Common myeloid progenitor, CD34-positive (primary cell): Measurements from ENCODE around the gene PILRB. TPM values are rescaled to one million over a fixed set of nuclear protein-coding genes. Genes with fewer than 3 reads are reported as not detected.
"Not testable (repeated sequence)": the region's sequence is repeated elsewhere in the genome, so short reads cannot be mapped to it uniquely, and the experiment has no call there.

ENCODE experiments used
- CTCF ChIA-PET: fragments of 350-600 bp; sonication (Branson Sonifier 250); formaldehyde crosslinking; loops from one replicate; lab custom pipeline; 2021; ENCODE audit warnings: antibody characterized with exemption; lab: Charles Lee
- POLR2A ChIA-PET: fragments of 350-600 bp; sonication (Branson Sonifier 250); formaldehyde crosslinking; loops from one replicate; lab custom pipeline; 2021; ENCODE audit warnings: antibody characterized with exemption; lab: Charles Lee
- DNase-seq, 3 donors: peaks; one replicate each; pipeline versions ENCODE4 v3.0.0 to v3.0.0-alpha.2; 2013
- H3K27ac ChIP-seq, 2 experiments: 1 replicate in 1 of 2; 2 replicates in 1 of 2; pipeline ENCODE4 v1.7.0; 2013; ENCODE audit warnings: inconsistent platforms in 2 of 2, low read length in 2 of 2, mild to moderate bottlenecking in 2 of 2, low read depth in 1 of 2, moderate library complexity in 1 of 2; ENCODE audit not compliant: severe bottlenecking in 2 of 2, insufficient read depth in 1 of 2, poor library complexity in 1 of 2
- H3K27me3 ChIP-seq, 5 experiments: replicated peaks in 2 of 5; 1 replicate in 3 of 5; 2 replicates in 2 of 5; pipeline versions ENCODE4 v1.6.1 to v1.7.0; 2013; ENCODE audit warnings: low read length in 4 of 5, mild to moderate bottlenecking in 2 of 5, moderate library complexity in 2 of 5, inconsistent platforms in 1 of 5; ENCODE audit not compliant: insufficient read depth in 5 of 5, control insufficient read depth in 4 of 5
- H3K36me3 ChIP-seq, 4 experiments: 1 replicate in 2 of 4; 2 replicates in 2 of 4; pipeline versions ENCODE4 v1.6.1 to v1.7.0; 2013; ENCODE audit warnings: low read length in 3 of 4, control low read depth in 1 of 4, mild to moderate bottlenecking in 1 of 4; ENCODE audit not compliant: control insufficient read depth in 4 of 4, insufficient read depth in 4 of 4
- H3K4me1 ChIP-seq, 4 experiments: 1 replicate in 3 of 4; 2 replicates in 1 of 4; pipeline versions ENCODE4 v1.6.1 to v1.7.1; 2013; ENCODE audit warnings: low read length in 3 of 4, mild to moderate bottlenecking in 3 of 4, control low read depth in 1 of 4, inconsistent platforms in 1 of 4, moderate library complexity in 1 of 4; ENCODE audit not compliant: control insufficient read depth in 4 of 4, insufficient read depth in 4 of 4; ENCODE audit errors: control extremely low read depth in 1 of 4
- H3K4me3 ChIP-seq, 7 experiments: 1 replicate in 4 of 7; 2 replicates in 3 of 7; pipeline versions ENCODE4 v1.5.1 to v1.7.0; 2013; ENCODE audit warnings: mild to moderate bottlenecking in 7 of 7, low read length in 6 of 7, moderate library complexity in 6 of 7, inconsistent platforms in 2 of 7, low read depth in 2 of 7, control low read depth in 1 of 7; ENCODE audit not compliant: insufficient read depth in 4 of 7, control insufficient read depth in 1 of 7; ENCODE audit errors: extremely low read depth in 1 of 7
- H3K9me3 ChIP-seq, 5 experiments: 1 replicate in 4 of 5; 2 replicates in 1 of 5; pipeline versions ENCODE4 v1.6.1 to v1.7.1; 2013; ENCODE audit warnings: low read length in 4 of 5, mild to moderate bottlenecking in 2 of 5, inconsistent platforms in 1 of 5, low read depth in 1 of 5, moderate library complexity in 1 of 5; ENCODE audit not compliant: control insufficient read depth in 4 of 5, insufficient read depth in 2 of 5; ENCODE audit errors: control extremely low read depth in 1 of 5
- WGBS: methylation state at CpG from one replicate; pipeline ENCODE4 v1.1.5; 2013; ENCODE audit not compliant: insufficient coverage; 5-methylcytosine and 5-hydroxymethylcytosine counted together
- polyA plus RNA-seq: library from polyadenylated mRNA; unstranded; fragments of 120-200 nt; gene quantifications from one replicate; pipeline ENCODE4 v1.2.1, GENCODE V29; 2013

PILRB gene
- 50.0 TPM for polyA plus RNA-seq

DNA sequence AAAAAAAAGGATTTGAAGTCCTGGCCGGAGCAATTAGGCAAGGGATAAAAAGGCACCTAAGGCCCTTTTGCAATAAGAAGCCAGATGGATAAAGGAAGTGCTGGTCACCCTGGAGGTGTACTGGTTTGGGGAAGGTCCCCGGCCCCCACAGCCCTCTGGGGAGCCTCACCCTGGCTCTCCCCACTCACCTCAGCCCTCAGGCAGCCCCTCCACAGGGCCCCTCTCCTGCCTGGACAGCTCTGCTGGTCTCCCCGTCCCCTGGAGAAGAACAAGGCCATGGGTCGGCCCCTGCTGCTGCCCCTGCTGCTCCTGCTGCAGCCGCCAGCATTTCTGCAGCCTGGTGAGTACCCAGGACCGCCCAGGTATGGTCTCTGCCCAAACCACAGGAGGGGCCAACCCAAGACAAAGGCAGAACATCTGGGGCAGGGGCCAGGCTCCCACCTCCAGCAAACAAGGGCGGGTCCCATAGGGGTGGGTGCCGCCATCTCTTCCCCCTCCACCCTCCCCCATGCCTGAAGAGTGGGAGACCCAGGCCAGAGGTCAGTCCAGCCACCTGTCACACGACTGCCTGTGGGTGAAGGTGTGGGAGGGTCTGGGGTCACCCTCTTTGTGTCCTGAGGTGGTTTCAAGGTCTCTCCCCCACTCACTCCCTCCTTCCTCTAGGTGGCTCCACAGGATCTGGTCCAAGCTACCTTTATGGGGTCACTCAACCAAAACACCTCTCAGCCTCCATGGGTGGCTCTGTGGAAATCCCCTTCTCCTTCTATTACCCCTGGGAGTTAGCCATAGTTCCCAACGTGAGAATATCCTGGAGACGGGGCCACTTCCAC, at the start of gene PILRB:
Gene PILRB (plus strand): TSS at position 91 of the 830 bp plus-strand sequence. CDS start 186 bp downstream, at position 277.
- no peak within 1 kb of the TSS for H3K4me3 ChIP-seq
- DNase-seq, result no peak
- no peaks in the 10 kb centered on the region for H3K9me3 ChIP-seq
- ChIA-PET CTCF (interaction anchor here (1.0 to 3.9 kb wide), 6 partner anchors 10 to 97 kb away, joined by 3 to 28 read pairs (median 4); no protein-coding TSS in a partner anchor), POLR2A (no interaction called here)
- 97% methylated on average over 5 of the region's 11 CpGs for WGBS
- H3K27ac ChIP-seq, result peak within 1 kb of the TSS in 1 of 2 experiments; percentile 31
- peaks cover 0 to 5% (median 0%) of the 10 kb centered on the region in 4 experiments for H3K4me1 ChIP-seq
- no peaks in the 10 kb centered on the region for H3K27me3 ChIP-seq
- peaks cover 23 to 93% (median 74%) of the 10 kb centered on the region in 4 experiments for H3K36me3 ChIP-seq

- DNase-seq, result peak in 1 of 3 donors; percentile 22
- H3K27me3 ChIP-seq, H3K27ac ChIP-seq, H3K4me3 ChIP-seq, H3K9me3 ChIP-seq, CTCF ChIA-PET, H3K4me1 ChIP-seq: not testable (repeated sequence)
- 82% methylated on average over 3 of the region's 5 CpGs for WGBS
- H3K36me3 ChIP-seq, result peaks cover 0 to 13% (median 0%) of the 10 kb centered on the region in 4 experiments
- POLR2A ChIA-PET, result interaction anchor here (0.6 kb wide), 1 partner anchor 46 kb away, joined by 3 read pairs; no protein-coding TSS in a partner anchor
Measured at GRCh38 chr7:100318329-100318728, 39.6 kb upstream of the PILRB start.

GRCh38 chr7:100321648-100322047, 36.3 kb upstream of the PILRB start:
- CTCF ChIA-PET, POLR2A ChIA-PET: not testable (repeated sequence)
- WGBS, result no CpG with 5 or more reads among the region's 1 CpG

GRCh38 chr7:100324194-100324593, 33.7 kb upstream of the PILRB start:
- H3K27me3 ChIP-seq, H3K4me1 ChIP-seq, H3K4me3 ChIP-seq, H3K9me3 ChIP-seq, DNase-seq, H3K27ac ChIP-seq, CTCF ChIA-PET, POLR2A ChIA-PET: not testable (repeated sequence)
- WGBS, result no CpG with 5 or more reads among the region's 13 CpGs
- peaks cover 0 to 27% (median 5%) of the 10 kb centered on the region in 4 experiments for H3K36me3 ChIP-seq

More at GRCh38 chr7:100321648-100322047, 36.3 kb upstream of the PILRB start:
- not testable (repeated sequence) for H3K27ac ChIP-seq, H3K27me3 ChIP-seq, H3K4me3 ChIP-seq, H3K4me1 ChIP-seq, H3K9me3 ChIP-seq, DNase-seq
- H3K36me3 ChIP-seq, result peaks cover 0 to 19% (median 2%) of the 10 kb centered on the region in 4 experiments

DNA sequence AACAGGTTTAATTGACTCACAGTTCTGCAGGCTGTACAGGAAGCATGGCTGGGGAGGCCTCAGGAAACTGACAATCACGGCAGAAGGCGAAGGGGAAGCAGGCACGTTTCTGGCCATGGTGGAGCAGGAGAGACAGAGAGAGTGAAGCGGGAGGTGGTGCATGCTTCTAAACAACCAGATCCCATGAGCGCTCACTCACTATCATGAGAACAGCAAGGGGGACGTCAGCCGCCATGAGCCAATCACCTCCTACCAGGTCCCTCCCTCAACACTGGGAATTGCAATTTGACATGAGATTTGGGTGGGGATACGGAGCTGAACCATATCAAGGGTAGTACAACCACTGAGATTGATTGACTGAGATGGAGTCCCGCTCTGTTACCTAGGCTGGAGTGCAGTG, 32.2 kb upstream of the PILRB start:
- 20% methylated on average over 1 of the region's 9 CpGs for WGBS
- H3K4me3 ChIP-seq, H3K27me3 ChIP-seq, H3K4me1 ChIP-seq, H3K9me3 ChIP-seq, CTCF ChIA-PET, H3K27ac ChIP-seq, POLR2A ChIA-PET: not testable (repeated sequence)
- peak in 2 of 3 donors; percentile 14 to 22 for DNase-seq
- peaks cover 0 to 17% (median 5%) of the 10 kb centered on the region in 4 experiments for H3K36me3 ChIP-seq

GRCh38 chr7:100326914-100327313, 31.0 kb upstream of the PILRB start:
- H3K27ac ChIP-seq, H3K9me3 ChIP-seq, DNase-seq, H3K4me1 ChIP-seq, CTCF ChIA-PET, H3K27me3 ChIP-seq, POLR2A ChIA-PET, H3K4me3 ChIP-seq: not testable (repeated sequence)
- H3K36me3 ChIP-seq, result peaks cover 0 to 16% (median 5%) of the 10 kb centered on the region in 4 experiments
- 98% methylated on average over 6 of the region's 11 CpGs for WGBS
